Cardiac fibroblast (primary cell): Measurements from ENCODE around the gene GRK5.

Experiments
- DNase-seq, 2 donors: peaks; one replicate each; pipeline versions ENCODE4 v3.0.0 to v3.0.0-alpha.2; 2010; ENCODE audit warnings: low read depth in 2 of 2
- H3K4me3 ChIP-seq, 2 donors: replicated peaks in 1 of 2; 1 replicate in 1 of 2; 2 replicates in 1 of 2; pipeline ENCODE4 v1.5.1; 2011; ENCODE audit warnings: low read depth in 2 of 2, low read length in 2 of 2, mild to moderate bottlenecking in 2 of 2, moderate library complexity in 1 of 2
- CTCF ChIP-seq: IDR thresholded peaks from one replicate; pipeline ENCODE4 v1.5.1; 2011; ENCODE audit warnings: low read depth, mild to moderate bottlenecking, low read length, inconsistent platforms

GRK5 gene

GRCh38 chr10:119413471-119414080 is 206.2 kb downstream of the GRK5 start:
- peak in 1 of 2 donors; percentile 52 for DNase-seq
- H3K4me3 ChIP-seq: no peak overlapping the region
- no peak for TF ChIP-seq CTCF

GRCh38 chr10:119414081-119414611 is 206.8 kb downstream of the GRK5 start:
- DNase-seq: peak; percentile 64 to 77
- no peak overlapping the region for H3K4me3 ChIP-seq
- TF ChIP-seq CTCF: no peak

- no peak for TF ChIP-seq CTCF
- H3K4me3 ChIP-seq: no peak overlapping the region
- DNase-seq: no peak
Measured at GRCh38 chr10:119415121-119415520, 207.8 kb downstream of the GRK5 start.

- DNase-seq: no peak
- TF ChIP-seq CTCF: no peak
- H3K4me3 ChIP-seq: no peak overlapping the region
Measured at GRCh38 chr10:119415536-119416503, 208.4 kb downstream of the GRK5 start.

- H3K4me3 ChIP-seq: no peak overlapping the region
- TF ChIP-seq CTCF: peak; percentile 84
- DNase-seq: peak; percentile 66 to 67
Measured at GRCh38 chr10:119416855-119417254, 209.5 kb downstream of the GRK5 start.

- H3K4me3 ChIP-seq: no peak overlapping the region
- no peak for TF ChIP-seq CTCF
- DNase-seq: no peak
Measured at GRCh38 chr10:119417852-119418251, 210.5 kb downstream of the GRK5 start.
